ENCODE data around the gene SIVA1.

DNA sequence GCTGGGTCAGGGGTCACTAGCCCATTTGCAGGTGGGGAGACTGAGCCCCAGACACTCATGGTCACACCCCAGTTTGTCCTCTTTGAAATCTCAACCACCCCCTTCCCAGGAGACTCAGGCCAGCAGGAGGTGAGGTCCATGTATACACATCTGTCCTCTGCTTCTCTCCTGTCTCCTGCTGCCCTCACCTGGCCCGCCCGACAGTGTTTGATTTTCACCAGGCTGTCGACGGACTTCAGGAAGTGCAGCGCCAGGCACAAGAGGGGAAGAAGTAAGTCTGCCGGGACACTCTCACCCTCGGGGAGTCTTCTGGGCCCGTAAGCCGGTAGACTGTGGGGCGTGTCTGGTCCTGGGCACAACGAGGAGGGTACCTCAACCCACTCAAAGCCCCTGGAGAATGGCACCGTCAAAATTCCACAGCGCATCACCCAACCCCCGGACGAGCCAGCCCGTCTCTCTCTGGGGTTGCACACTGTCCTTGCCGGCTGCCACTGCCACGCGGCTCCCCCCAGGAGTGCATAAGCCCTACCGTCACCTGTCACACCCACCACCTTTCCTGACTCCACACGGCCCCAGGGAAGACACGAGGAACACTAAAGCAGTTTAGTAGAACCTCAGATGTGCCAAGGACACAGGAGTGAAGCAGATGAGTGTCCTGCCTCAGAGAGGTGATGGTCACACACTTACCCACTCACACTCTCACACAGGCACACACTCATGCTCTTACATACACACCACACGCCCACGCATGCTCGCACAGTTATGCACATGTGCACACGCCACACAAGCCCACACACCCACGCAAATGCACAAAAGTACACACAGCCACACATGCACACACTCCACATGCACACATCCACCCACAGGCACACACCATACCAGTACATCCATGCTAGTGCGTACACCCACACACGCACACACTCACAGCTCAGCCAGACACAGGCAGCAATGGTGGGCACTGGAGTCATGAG is 13.1 kb upstream of the SIVA1 start:
- TF ChIP-seq GATA2 (IDR thresholded peaks at IDR 0.05; ENCODE audit: low read depth, low read length): no peak
- TF ChIP-seq GATA3 (IDR thresholded peaks at IDR 0.05; ENCODE audit: low read depth, low read length): no peak

All from SH-SY5Y (cell line).